Globus pallidus (tissue), 1 donor: ENCODE results near the gene PMFBP1.

ENCODE experiments used
- DNase-seq: peaks from one replicate; pipeline ENCODE4 v3.0.0-alpha.2; 2015; ENCODE audit warnings: low spot score

Gene PMFBP1

DNA sequence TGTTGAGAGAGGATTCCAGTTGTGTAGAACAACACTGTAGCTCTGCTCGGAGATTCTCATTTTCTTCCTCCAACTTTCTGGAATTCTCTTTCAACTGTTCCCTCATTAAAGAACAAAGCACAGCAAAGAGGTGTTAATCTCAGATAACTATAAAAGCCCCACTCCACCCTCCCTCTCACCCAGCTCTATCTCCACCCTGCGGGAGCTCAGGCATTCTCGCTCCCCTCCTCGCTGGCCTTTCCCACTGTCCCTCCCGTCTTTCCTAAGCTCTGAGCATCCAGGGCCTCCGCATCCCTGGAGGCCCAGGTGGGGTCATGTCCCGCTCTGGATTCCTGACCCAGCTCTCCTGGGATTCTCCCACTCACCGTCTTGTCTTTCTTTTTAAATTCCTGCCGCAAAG, 43.3 kb downstream of the PMFBP1 start:
- no peak for DNase-seq

GRCh38 chr16:72126429-72126765, 45.6 kb downstream of the PMFBP1 start:
- DNase-seq = peak; percentile 24

GRCh38 chr16:72125635-72126428, 46.1 kb downstream of the PMFBP1 start:
- peak; percentile 4 for DNase-seq

- peak; percentile 80 for DNase-seq
Observed at GRCh38 chr16:72124761-72125634, 47.0 kb downstream of the PMFBP1 start.

DNA sequence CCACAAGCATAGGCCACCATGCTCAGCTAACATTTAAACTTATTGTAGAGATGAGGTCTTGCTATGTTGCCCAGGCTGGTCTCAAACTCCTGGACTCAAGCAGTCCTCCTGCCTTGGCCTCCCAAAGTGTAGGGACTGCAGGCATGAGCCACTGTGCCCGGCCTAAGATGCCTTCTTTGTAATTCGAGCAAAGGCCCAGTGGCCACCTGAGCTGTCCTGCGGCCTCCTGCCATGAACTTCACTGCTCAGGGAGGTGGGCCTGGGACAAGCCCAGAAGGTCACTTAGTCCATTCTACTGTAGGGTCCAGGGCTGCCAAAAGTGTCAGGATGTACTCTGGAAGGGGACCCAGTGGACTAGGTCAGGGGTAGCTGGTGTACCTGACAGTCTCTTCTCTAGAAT, 47.8 kb downstream of the PMFBP1 start:
- DNase-seq = no peak

- DNase-seq = no peak
Observed at GRCh38 chr16:72123426-72123825, 48.5 kb downstream of the PMFBP1 start.

GRCh38 chr16:72122916-72123315, 49.0 kb downstream of the PMFBP1 start:
- no peak for DNase-seq

- no peak for DNase-seq
Observed at GRCh38 chr16:72122308-72122707, 49.6 kb downstream of the PMFBP1 start.

GRCh38 chr16:72120026-72120425, 51.9 kb downstream of the PMFBP1 start:
- no peak for DNase-seq

- DNase-seq = no peak
Observed at GRCh38 chr16:72113616-72113945, 58.4 kb downstream of the PMFBP1 start.

DNA sequence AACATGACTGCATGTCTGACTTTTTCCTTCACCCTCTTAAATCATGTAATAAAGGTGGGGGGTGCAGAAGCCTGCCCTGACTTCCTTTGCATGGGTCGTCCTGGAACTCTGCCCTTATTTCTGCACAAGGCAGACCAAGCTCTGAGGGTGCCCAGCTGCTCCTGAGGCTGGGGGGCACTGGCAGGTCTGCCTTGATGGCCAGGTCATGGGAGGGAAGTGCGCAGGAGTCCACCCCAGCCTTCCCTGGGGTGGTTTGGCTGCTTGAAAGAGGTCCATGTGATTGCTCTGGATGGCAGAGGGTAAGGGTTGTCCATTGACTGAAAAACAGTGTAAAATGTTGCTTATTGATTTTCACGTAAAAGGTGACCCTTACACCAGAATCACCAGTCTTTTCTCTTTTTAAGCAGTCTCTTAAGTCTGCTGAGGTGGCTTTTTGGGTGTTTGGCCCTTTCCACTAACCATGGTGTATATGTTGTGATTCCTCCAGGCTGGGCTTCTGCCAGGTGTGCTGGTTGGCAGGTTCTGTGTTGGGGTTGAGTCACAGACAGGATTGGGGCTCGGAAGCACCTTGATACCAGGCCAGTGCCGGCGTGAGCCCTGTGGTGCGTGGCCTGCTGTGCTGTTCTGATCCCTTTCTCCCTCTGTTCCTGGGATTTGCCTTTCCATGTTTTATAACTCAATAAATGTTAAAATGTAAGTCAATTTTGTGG, 58.9 kb downstream of the PMFBP1 start:
- DNase-seq = no peak

GRCh38 chr16:72112452-72112792, 59.5 kb downstream of the PMFBP1 start:
- no peak for DNase-seq

- no peak for DNase-seq
Observed at GRCh38 chr16:72111657-72112451, 60.1 kb downstream of the PMFBP1 start.

GRCh38 chr16:72110662-72111615, 61.0 kb downstream of the PMFBP1 start:
- no peak for DNase-seq

GRCh38 chr16:72109966-72110530, 61.9 kb downstream of the PMFBP1 start:
- DNase-seq = no peak

GRCh38 chr16:72109300-72109699, 62.7 kb downstream of the PMFBP1 start:
- DNase-seq = no peak

DNA sequence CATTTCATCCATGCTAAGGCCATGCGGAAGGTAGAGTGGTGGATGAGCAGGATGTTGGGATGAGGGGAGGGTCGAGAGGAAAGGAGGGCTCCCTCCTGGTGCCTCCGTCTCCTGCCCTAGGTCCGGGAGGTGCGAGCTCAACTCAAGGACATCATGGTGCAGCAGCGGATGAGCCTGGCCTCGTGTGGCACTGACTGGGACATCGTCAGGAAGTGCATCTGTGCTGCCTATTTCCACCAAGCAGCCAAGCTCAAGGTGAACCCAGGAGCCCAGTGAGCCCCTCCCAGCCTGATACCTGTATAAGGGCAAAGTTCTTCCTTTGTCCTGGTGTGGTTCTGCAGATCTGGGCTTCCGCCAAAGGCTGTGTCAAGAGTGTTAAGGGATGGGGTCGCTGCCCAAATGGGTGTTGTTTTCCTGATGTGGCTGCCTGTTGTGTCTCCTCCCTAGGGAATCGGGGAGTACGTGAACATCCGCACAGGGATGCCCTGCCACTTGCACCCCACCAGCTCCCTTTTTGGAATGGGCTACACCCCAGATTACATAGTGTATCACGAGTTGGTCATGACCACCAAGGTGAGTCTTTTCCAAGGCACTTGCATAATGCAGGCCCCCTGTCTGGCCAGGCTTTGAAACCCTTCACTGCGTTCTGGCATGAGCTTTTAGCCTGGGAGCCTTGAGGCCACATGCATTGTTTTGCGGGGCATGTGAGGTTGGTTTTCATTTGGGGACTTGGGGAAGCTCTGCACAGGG, 63.4 kb downstream of the PMFBP1 start:
- DNase-seq = no peak

DNA sequence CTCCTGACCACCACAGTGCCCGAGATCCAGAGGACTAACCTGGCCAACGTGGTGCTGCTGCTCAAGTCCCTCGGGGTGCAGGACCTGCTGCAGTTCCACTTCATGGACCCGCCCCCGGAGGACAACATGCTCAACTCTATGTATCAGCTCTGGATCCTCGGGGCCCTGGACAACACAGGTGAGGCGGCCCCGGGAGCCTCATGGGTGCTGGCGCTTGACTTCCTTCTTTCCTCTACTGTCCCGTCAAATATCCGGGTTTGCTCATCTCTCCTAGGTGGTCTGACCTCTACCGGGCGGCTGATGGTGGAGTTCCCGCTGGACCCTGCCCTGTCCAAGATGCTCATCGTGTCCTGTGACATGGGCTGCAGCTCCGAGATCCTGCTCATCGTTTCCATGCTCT, 64.6 kb downstream of the PMFBP1 start:
- DNase-seq = no peak

- DNase-seq = no peak
Observed at GRCh38 chr16:72105978-72106377, 66.0 kb downstream of the PMFBP1 start.

GRCh38 chr16:72104905-72105304, 67.0 kb downstream of the PMFBP1 start:
- no peak for DNase-seq
